ENCODE measurements around the gene LRCH3.
"Not testable (repeated sequence)": the region's sequence is repeated elsewhere in the genome, so short reads cannot be mapped to it uniquely, and the experiment has no call there.

The LRCH3 gene

DNA sequence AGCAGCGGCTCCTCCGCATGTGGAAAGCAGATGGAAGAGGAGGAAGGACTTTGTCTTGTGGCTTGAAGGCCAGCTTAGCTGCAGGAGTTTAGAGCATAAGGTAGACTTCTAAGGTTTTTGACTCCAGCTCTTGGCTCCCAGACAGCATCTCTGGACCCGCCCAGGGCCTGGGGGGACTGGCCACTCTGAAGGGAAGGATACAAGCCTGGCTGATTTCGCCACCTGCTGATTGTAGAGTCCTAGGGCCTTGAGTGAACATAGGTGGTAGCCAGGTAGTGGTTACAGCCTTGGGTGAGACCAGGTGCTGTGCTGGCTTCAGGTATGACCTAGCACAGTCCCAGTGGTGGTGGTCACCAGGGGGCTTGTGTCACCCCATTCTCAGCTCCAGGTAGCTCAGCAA lies 110.6 kb downstream of the LRCH3 start:
- no peak for DNase-seq

GRCh38 chr3:197906023-197906849 lies 115.2 kb downstream of the LRCH3 start:
- H3K4me1 ChIP-seq, result peaks cover 8% of the 10 kb centered on the region; the same call in 1 of the 2 replicates
- H3K27me3 ChIP-seq, result no peaks in the 10 kb centered on the region
- H3K4me3 ChIP-seq (ENCODE audit: low read depth, low read length), result no peak overlapping the region
- no peaks in the 10 kb centered on the region for H3K9me3 ChIP-seq
- no peaks in the 10 kb centered on the region for H3K36me3 ChIP-seq
- DNase-seq, result peak; percentile 90
- TF ChIP-seq CTCF (IDR thresholded peaks at IDR 0.05; ENCODE audit: low read depth, low read length), result peak; percentile 98

More for the DNA sequence above, 110.6 kb downstream of the LRCH3 start:
- Histone ChIP-seq H3K36me3 (no peaks in the 10 kb centered on the region), H3K4me3 (ENCODE audit: low read depth, low read length) (no peak overlapping the region), H3K4me1 (peaks cover 3% of the 10 kb centered on the region; the same call in 1 of the 2 replicates), H3K9me3 (no peaks in the 10 kb centered on the region), H3K27me3 (peaks cover 3% of the 10 kb centered on the region; the same call in 1 of the 2 replicates)
- no peak for TF ChIP-seq CTCF (IDR thresholded peaks at IDR 0.05; ENCODE audit: low read depth, low read length)

- Histone ChIP-seq H3K9me3 (no peaks in the 10 kb centered on the region), H3K4me1 (peaks cover 8% of the 10 kb centered on the region; the same call in 1 of the 2 replicates), H3K4me3 (ENCODE audit: low read depth, low read length) (no peak overlapping the region), H3K27me3 (no peaks in the 10 kb centered on the region), H3K36me3 (no peaks in the 10 kb centered on the region)
- no peak for TF ChIP-seq CTCF (IDR thresholded peaks at IDR 0.05; ENCODE audit: low read depth, low read length)
- no peak for DNase-seq
Measured at GRCh38 chr3:197906850-197907187, 115.8 kb downstream of the LRCH3 start.

DNA sequence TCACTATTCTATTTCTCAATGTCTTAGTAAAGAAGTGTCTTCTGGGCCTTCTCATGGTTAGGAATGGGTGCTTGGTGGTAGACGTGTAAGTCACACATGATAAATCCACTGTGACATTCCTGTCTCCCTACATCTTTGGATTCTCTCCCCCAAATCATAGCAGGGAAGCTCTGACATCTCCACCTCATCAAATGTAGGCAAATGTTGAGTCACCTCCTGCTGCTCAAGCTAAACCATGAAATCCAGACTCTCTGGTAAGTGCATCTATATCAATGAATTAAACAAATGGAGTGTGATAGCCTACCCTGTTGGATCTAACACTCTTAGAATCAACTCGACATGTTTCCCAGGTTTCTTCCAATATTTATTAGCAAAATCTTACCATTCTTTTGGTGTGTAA lies 116.1 kb downstream of the LRCH3 start:
- Histone ChIP-seq H3K4me3 (ENCODE audit: low read depth, low read length) (no peak overlapping the region), H3K27me3 (no peaks in the 10 kb centered on the region), H3K4me1 (peaks cover 8% of the 10 kb centered on the region; the same call in 1 of the 2 replicates), H3K36me3 (no peaks in the 10 kb centered on the region), H3K9me3 (no peaks in the 10 kb centered on the region)
- TF ChIP-seq CTCF (IDR thresholded peaks at IDR 0.05; ENCODE audit: low read depth, low read length), result no peak
- DNase-seq, result no peak

- H3K9me3 ChIP-seq; H3K4me3 ChIP-seq (ENCODE audit: low read depth, low read length); DNase-seq; H3K4me1 ChIP-seq; H3K36me3 ChIP-seq; H3K27me3 ChIP-seq: not testable (repeated sequence)
Measured at GRCh38 chr3:197908550-197908949, 117.5 kb downstream of the LRCH3 start.

DNA sequence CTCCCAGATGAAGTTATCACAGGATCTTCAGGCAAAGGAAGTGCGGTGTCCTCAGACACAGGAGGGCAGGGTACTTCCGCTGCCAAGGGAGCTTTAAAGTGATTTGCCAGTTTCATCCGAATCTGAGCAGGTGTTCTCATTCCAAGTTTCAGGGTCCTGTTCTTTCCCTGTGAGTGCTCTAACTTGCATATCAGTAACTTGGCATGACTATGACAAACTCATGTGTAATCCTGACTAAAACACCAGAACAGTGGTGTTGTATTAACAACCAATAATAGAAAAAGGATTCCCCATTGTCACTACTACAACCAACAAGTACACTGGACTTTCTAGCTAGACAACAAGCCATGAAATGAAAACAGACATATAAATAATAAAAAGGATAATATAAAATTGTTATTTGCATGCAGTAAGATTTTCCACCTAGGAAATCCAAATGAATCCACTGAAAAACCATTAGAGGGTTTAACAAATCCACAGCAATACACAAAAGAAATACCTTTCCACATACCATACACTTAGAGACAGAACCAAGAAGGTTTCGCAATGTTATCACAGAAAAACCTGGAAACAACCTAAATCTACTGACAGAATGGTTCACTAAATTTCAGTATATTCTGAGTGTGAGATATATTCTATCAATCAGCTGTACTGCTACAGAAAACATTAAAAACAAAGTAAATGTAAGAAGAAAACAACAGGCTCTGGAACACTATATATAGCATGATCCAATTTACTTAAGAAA lies 118.1 kb downstream of the LRCH3 start:
- Histone ChIP-seq H3K4me1 (peaks cover 8% of the 10 kb centered on the region; the same call in 1 of the 2 replicates), H3K4me3 (ENCODE audit: low read depth, low read length) (no peak overlapping the region), H3K36me3 (no peaks in the 10 kb centered on the region), H3K27me3 (no peaks in the 10 kb centered on the region), H3K9me3 (no peaks in the 10 kb centered on the region)
- TF ChIP-seq CTCF (IDR thresholded peaks at IDR 0.05; ENCODE audit: low read depth, low read length), result no peak
- no peak for DNase-seq
